ENCODE measurements around the gene LDLRAD3.

DNA sequence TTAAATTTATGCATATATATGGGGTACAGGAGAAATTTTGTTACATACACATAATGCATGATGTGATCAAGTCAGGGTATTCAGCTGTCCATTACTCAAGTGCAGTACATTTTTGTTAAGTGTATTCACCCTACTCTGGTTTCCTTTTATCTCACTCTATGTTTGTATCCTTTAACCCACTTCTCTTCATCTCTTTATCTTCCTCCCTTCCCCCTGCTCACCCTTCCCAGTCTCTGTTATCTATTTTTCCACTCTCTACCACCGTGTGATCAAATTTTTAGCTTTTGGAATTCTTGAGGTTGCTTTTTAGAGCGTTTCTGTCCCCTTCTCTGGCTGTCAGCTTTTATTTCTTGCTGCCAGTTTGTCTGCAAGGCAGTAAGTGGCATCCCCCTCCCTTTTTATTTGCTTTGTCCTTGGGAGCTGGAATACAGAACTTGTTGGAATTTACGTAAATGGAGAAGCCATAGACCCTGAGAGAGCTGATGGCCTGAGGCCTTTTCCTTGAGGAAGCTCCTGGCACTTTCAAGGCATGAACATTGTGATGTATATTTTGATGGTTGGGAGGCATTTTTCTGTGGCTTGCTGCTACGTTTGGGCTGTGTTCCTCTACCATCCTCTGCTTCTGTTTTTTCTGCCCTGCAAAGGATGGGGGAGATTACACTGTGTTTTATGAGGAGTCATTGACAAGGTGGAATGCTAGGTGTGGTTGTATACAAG, 148.6 kb downstream of the LDLRAD3 start:
- TF ChIP-seq, protein P1, sequence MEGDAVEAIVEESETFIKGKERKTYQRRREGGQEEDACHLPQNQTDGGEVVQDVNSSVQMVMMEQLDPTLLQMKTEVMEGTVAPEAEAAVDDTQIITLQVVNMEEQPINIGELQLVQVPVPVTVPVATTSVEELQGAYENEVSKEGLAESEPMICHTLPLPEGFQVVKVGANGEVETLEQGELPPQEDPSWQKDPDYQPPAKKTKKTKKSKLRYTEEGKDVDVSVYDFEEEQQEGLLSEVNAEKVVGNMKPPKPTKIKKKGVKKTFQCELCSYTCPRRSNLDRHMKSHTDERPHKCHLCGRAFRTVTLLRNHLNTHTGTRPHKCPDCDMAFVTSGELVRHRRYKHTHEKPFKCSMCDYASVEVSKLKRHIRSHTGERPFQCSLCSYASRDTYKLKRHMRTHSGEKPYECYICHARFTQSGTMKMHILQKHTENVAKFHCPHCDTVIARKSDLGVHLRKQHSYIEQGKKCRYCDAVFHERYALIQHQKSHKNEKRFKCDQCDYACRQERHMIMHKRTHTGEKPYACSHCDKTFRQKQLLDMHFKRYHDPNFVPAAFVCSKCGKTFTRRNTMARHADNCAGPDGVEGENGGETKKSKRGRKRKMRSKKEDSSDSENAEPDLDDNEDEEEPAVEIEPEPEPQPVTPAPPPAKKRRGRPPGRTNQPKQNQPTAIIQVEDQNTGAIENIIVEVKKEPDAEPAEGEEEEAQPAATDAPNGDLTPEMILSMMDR (conservative IDR thresholded peaks at IDR 0.05 in 1 of 2, IDR thresholded peaks at IDR 0.05 in 1 of 2; ENCODE audit: extremely low read depth in 1 of 2, insufficient read depth in 1 of 2, low read depth in 1 of 2, low read length in 2 of 2), result no peak
- TF ChIP-seq EZH2 (IDR thresholded peaks at IDR 0.05; ENCODE audit: borderline replicate concordance, low read length), result no peak

Measured in mammary epithelial cell (primary cell).